Calu3 (cell line): Measurements from ENCODE around the gene MMP23B. TPM values are rescaled to one million over a fixed set of nuclear protein-coding genes. Genes with fewer than 3 reads are reported as not detected.
"Not testable (repeated sequence)": the region's sequence is repeated elsewhere in the genome, so short reads cannot be mapped to it uniquely, and the experiment has no call there.

Experiments
- BruUV-seq: library from RNA; stranded (reverse); fragments of 400-500 nt; replicated peaks from 2 replicates; lab custom pipeline; 2021; lab: Mats Ljungman, UMichigan
- CTCF ChIA-PET: fragments of 300-600 bp; sonication (Branson Sonifier 250); formaldehyde crosslinking; loops from one replicate; lab custom pipeline; 2022; ENCODE audit warnings: antibody characterized with exemption; lab: Charles Lee
- DNase-seq: peaks from one replicate; pipeline ENCODE4 v3.0.0; 2022
- H3K27ac Mint-ChIP-seq: one replicate; pipeline ENCODE4 v1.8.0; 2022; ENCODE audit warnings: mixed read lengths; ENCODE audit not compliant: unreplicated experiment
- H3K27me3 Mint-ChIP-seq: one replicate; pipeline ENCODE4 v1.8.0; 2022; ENCODE audit warnings: mixed read lengths; ENCODE audit not compliant: unreplicated experiment
- H3K36me3 Mint-ChIP-seq: one replicate; pipeline ENCODE4 v1.8.0; 2022; ENCODE audit warnings: mild to moderate bottlenecking, moderate library complexity, mixed read lengths; ENCODE audit not compliant: insufficient read depth, unreplicated experiment
- H3K4me1 Mint-ChIP-seq: one replicate; pipeline ENCODE4 v1.8.0; 2022; ENCODE audit warnings: mild to moderate bottlenecking, low read depth, mixed read lengths; ENCODE audit not compliant: unreplicated experiment
- H3K4me3 Mint-ChIP-seq: one replicate; pipeline ENCODE4 v1.8.0; 2022; ENCODE audit warnings: mild to moderate bottlenecking, low read depth, moderate library complexity, mixed read lengths; ENCODE audit not compliant: unreplicated experiment
- H3K9me3 Mint-ChIP-seq: one replicate; pipeline ENCODE4 v1.8.0; 2022; ENCODE audit warnings: low read depth, mixed read lengths; ENCODE audit not compliant: unreplicated experiment
- intact Hi-C: fragments of 100-400 bp; cut with micrococcal nuclease; formaldehyde crosslinking; loops from one replicate; pipeline ENCODE4 v1.10.0; 2022; ENCODE audit not compliant: unreplicated experiment
- total RNA-seq: library from RNA; stranded (reverse); gene quantifications from 2 replicates; pipeline ENCODE4 v1.2.3, GENCODE V29; 2022

MMP23B gene
- total RNA-seq, 1 experiment from 2014 or later: 1.9 TPM

DNA sequence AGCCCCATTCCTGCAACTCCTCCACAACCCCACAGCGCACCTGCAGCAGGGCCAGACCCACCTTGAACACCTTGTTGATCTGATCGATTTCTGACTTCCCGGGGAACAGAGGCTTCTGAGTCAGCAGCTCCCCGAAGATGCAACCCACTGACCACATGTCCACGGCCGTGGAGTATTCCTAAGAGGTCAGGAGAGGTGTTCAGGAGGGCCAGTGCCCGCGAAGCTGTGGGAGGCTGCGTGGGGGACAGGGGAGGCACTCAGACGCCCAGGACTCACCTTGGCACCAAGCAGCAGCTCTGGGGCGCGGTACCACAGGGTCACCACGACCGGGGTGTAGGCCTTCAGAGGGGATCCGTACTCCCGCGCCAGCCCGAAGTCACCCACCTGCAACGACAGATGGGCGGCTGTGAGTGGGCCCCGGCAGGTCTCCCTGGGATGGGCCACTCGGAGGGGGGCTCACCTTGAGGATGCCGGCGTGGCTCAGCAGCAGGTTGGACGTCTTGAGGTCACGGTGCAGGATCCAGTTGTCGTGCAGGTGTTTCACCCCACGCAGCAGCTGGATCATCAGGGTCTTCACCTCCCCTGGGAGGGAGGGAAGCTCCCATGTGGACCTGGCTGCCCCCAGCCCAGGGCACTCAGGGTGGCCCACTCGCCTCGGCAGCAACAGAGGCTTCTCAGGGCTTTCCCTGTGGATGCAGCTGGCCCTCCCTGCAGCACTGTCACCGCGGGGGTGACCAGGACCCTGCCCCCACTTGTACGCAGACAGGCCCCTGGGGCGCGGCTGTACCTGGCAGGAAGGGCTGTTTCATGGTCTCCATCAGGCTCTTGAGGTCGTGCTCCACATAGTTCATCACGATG, 4.9 kb downstream of the MMP23B start:
- intact Hi-C loops, H3K4me3 Mint-ChIP-seq, H3K4me1 Mint-ChIP-seq, BruUV-seq, H3K27me3 Mint-ChIP-seq, CTCF ChIA-PET, H3K9me3 Mint-ChIP-seq, H3K36me3 Mint-ChIP-seq, DNase-seq, H3K27ac Mint-ChIP-seq: not testable (repeated sequence)

DNA sequence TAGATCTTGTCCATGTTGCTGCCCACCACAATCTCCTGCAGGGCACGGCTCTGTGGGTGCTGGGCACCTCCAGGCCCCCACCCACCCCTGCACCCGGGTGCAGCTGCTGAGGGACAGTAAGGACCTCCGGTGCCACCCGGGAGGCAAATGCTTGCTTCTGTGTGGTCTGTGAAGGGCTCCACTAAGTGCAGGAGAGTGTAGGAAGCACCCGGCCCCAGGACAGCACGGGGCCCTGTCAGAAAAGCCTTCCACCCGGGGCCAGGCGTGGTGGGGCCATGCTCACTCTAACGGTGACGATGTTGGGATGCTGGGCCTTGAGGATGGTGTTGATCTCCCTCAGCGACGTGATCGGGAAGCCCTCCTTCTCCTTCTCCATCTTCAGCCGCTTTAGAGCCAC, 5.5 kb downstream of the MMP23B start:
- H3K4me1 Mint-ChIP-seq, DNase-seq, H3K27ac Mint-ChIP-seq, H3K4me3 Mint-ChIP-seq, BruUV-seq, CTCF ChIA-PET, H3K36me3 Mint-ChIP-seq, H3K9me3 Mint-ChIP-seq, H3K27me3 Mint-ChIP-seq, intact Hi-C loops: not testable (repeated sequence)

DNA sequence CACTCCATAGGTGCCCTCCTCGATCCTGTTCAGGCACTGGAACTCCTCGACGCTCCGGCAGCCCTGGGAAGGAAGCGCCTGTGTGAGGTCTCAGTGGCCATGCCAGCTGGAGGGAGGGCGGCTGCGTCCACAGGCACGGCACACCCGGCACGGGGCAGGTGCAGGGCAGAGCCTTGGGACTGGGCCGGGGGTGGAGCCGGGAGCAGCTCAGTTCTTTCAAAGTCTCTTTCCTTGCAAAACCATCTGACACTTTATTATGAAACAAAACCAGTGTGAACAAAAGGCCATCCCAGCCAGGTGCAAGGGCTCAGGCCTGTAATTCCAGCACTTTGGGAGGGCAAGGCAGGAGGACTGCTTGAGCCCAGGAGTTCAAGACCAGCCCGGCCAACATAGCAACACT, 6.6 kb downstream of the MMP23B start:
- not testable (repeated sequence) for DNase-seq, H3K27ac Mint-ChIP-seq

GRCh38 chr1:1639368-1639767, 7.4 kb downstream of the MMP23B start:
- H3K27me3 Mint-ChIP-seq, BruUV-seq, H3K4me1 Mint-ChIP-seq, H3K36me3 Mint-ChIP-seq, intact Hi-C loops, H3K4me3 Mint-ChIP-seq, DNase-seq, CTCF ChIA-PET, H3K27ac Mint-ChIP-seq, H3K9me3 Mint-ChIP-seq: not testable (repeated sequence)

More for the DNA sequence above, 6.6 kb downstream of the MMP23B start:
- H3K4me3 Mint-ChIP-seq, H3K36me3 Mint-ChIP-seq, CTCF ChIA-PET, BruUV-seq, H3K4me1 Mint-ChIP-seq, H3K27me3 Mint-ChIP-seq, intact Hi-C loops, H3K9me3 Mint-ChIP-seq: not testable (repeated sequence)

- H3K27me3 Mint-ChIP-seq, H3K36me3 Mint-ChIP-seq, H3K9me3 Mint-ChIP-seq, CTCF ChIA-PET, H3K4me3 Mint-ChIP-seq, intact Hi-C loops, H3K27ac Mint-ChIP-seq, DNase-seq, BruUV-seq, H3K4me1 Mint-ChIP-seq: not testable (repeated sequence)
Measured at GRCh38 chr1:1640081-1640480, 8.1 kb downstream of the MMP23B start.

- BruUV-seq, intact Hi-C loops, H3K27me3 Mint-ChIP-seq, H3K9me3 Mint-ChIP-seq, H3K4me1 Mint-ChIP-seq, CTCF ChIA-PET, H3K27ac Mint-ChIP-seq, DNase-seq, H3K4me3 Mint-ChIP-seq: not testable (repeated sequence)
- peaks cover 10% of the 10 kb centered on the region for H3K36me3 Mint-ChIP-seq
Measured at GRCh38 chr1:1640711-1641461, 8.9 kb downstream of the MMP23B start.

- DNase-seq, H3K4me1 Mint-ChIP-seq, H3K9me3 Mint-ChIP-seq, H3K27ac Mint-ChIP-seq, CTCF ChIA-PET, intact Hi-C loops, BruUV-seq, H3K4me3 Mint-ChIP-seq, H3K27me3 Mint-ChIP-seq: not testable (repeated sequence)
- peaks cover 17% of the 10 kb centered on the region for H3K36me3 Mint-ChIP-seq
Measured at GRCh38 chr1:1646326-1646725, 14.4 kb downstream of the MMP23B start.

DNA sequence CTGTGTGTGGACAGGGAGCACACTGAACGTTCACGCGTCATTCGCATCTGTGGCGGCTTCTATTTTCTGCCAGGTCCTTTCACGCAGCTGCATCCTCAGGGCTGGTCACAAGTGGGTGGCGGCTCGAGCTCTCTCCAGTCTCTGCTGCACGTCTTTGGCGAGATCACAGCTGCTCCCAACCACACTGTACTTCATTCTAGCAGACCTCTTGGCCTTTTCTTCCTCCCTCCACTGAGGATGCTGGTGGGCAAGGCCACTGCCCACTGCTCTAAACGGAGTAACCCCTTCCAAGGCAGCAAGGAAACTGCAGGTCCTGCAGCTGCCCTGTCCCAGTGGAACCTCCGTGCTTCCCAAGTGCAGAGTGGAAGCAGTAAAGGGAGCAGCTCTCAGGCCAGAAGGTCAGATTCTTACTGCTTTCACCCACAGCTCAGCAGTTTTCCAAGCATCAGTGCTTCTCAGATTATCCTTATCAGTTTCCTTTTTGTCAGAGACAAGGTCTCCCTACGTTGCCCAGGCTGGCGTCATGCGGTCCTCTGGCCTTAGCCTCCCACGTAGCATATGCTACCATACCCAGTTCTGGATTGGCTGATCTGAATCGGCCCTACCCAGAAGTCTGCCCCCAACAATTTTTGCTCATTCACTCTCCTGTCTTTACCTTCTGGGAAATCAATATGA, 15.7 kb downstream of the MMP23B start:
- H3K9me3 Mint-ChIP-seq, H3K27me3 Mint-ChIP-seq, intact Hi-C loops, H3K4me1 Mint-ChIP-seq, BruUV-seq, H3K27ac Mint-ChIP-seq, CTCF ChIA-PET, DNase-seq, H3K4me3 Mint-ChIP-seq: not testable (repeated sequence)
- H3K36me3 Mint-ChIP-seq: peaks cover 22% of the 10 kb centered on the region

GRCh38 chr1:1648265-1648664, 16.3 kb downstream of the MMP23B start:
- BruUV-seq, H3K4me1 Mint-ChIP-seq, H3K4me3 Mint-ChIP-seq, H3K27ac Mint-ChIP-seq, CTCF ChIA-PET, H3K27me3 Mint-ChIP-seq, H3K9me3 Mint-ChIP-seq, intact Hi-C loops, DNase-seq: not testable (repeated sequence)
- H3K36me3 Mint-ChIP-seq: peaks cover 27% of the 10 kb centered on the region
